Thyroid gland (tissue), 4 donors: ENCODE data around the gene PDZD2. TPM values are rescaled to one million over a fixed set of nuclear protein-coding genes. Genes with fewer than 3 reads are reported as not detected.

ENCODE experiments used
- DNase-seq, 2 donors: peaks; one replicate each; pipeline ENCODE4 v3.0.0-alpha.2; 2019
- H3K27ac ChIP-seq, 3 donors: fragments of 200-600 bp; sonication (generic); 1 replicate in 2 of 3; 2 replicates in 1 of 3; pipeline ENCODE4 v1.5.1; 2016 to 2019; ENCODE audit warnings: mild to moderate bottlenecking in 1 of 3, moderate library complexity in 1 of 3
- H3K27me3 ChIP-seq: fragments of 200-600 bp; sonication (generic); one replicate; pipeline ENCODE4 v1.5.1; 2019
- H3K36me3 ChIP-seq, 2 donors: fragments of 200-600 bp; sonication (generic); one replicate each; pipeline ENCODE4 v1.5.1; 2016 to 2019
- H3K4me1 ChIP-seq, 2 donors: fragments of 200-600 bp; sonication (generic); one replicate each; pipeline ENCODE4 v1.5.1; 2017 to 2019
- H3K4me3 ChIP-seq, 3 donors: fragments of 200-600 bp; sonication (generic); replicated peaks in 1 of 3; 1 replicate in 2 of 3; 2 replicates in 1 of 3; pipeline ENCODE4 v1.5.1; 2016; ENCODE audit warnings: mild to moderate bottlenecking in 1 of 3
- H3K9me3 ChIP-seq: fragments of 200-600 bp; sonication (generic); one replicate; pipeline ENCODE4 v1.5.1; 2017
- CTCF ChIP-seq, 6 experiments: fragments of 200-600 bp in 3 of 6; fragments of 450-650 bp in 3 of 6; sonication (generic) in 3 of 6; IDR thresholded peaks; one replicate each; pipeline ENCODE4 v1.5.1; 2016 to 2019; ENCODE audit warnings: antibody characterized with exemption in 6 of 6, mild to moderate bottlenecking in 2 of 6, inconsistent platforms in 1 of 6, moderate library complexity in 1 of 6
- POLR2A ChIP-seq, 2 donors: fragments of 450-650 bp; IDR thresholded peaks; one replicate each; pipeline ENCODE4 v1.6.1; 2017; ENCODE audit warnings: antibody characterized with exemption in 2 of 2, mild to moderate bottlenecking in 2 of 2, moderate library complexity in 1 of 2
- WGBS, 2 donors: methylation state at CpG; one replicate each; pipeline ENCODE4 v1.1.5; 2017; 5-methylcytosine and 5-hydroxymethylcytosine counted together
- intact Hi-C: fragments of 100-400 bp; cut with DNase I; formaldehyde crosslinking; loops from one replicate; pipeline ENCODE4 v1.15.1; 2023
- total RNA-seq, 4 donors: library from RNA; depleted of rRNA; stranded (reverse); fragments of >200 nt; gene quantifications; one replicate each; pipeline ENCODE4 v1.2.3, GENCODE V29; 2016

The PDZD2 gene
- total RNA-seq, 4 donors from 2014 or later = 1.8 to 4.5 (median 3.9) TPM

DNA sequence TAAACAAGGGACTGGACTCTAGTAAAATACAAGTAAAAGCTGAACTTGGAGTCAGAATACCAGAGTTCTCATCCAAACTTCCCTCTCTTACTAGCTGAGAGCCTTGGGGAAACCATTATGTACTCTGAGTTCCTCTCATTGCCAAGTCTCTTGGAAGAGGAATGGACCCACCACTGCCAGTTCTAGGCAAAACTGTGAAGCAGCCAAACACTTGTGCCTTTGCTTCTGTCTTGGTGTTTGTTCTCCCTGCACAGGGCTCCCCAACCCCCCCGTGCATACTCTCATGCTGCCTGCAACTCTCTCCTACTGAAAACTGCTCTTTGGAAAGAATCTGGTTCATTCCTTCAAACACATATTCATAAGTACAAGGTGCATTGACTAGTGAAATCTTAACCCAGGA lies 102.6 kb downstream of the PDZD2 start:
- H3K27me3 ChIP-seq = no peaks in the 10 kb centered on the region
- intact Hi-C loops = no loop called here
- DNase-seq = peak; percentile 33 to 80
- TF ChIP-seq POLR2A (IDR thresholded peaks at IDR 0.05) (no peak), CTCF (IDR thresholded peaks at IDR 0.05) (no peak)
- WGBS, 2 donors = 33 to 38% methylated on average over 1 of the region's 1 CpG
- no peaks in the 10 kb centered on the region for H3K9me3 ChIP-seq
- no peak overlapping the region for H3K4me3 ChIP-seq
- H3K36me3 ChIP-seq = no peaks in the 10 kb centered on the region
- no peak overlapping the region for H3K27ac ChIP-seq
- H3K4me1 ChIP-seq = no peaks in the 10 kb centered on the region

- Histone ChIP-seq H3K9me3 (no peaks in the 10 kb centered on the region), H3K4me3 (no peak overlapping the region), H3K36me3 (no peaks in the 10 kb centered on the region), H3K27ac (no peak overlapping the region), H3K27me3 (no peaks in the 10 kb centered on the region), H3K4me1 (no peaks in the 10 kb centered on the region)
- intact Hi-C loops = no loop called here
- 88 to 96% methylated on average over 3 of the region's 3 CpGs for WGBS, 2 donors
- DNase-seq = no peak
- no peak for TF ChIP-seq CTCF (IDR thresholded peaks at IDR 0.05)
- TF ChIP-seq POLR2A (IDR thresholded peaks at IDR 0.05) = no peak
Observed at GRCh38 chr5:31743678-31744077, 104.7 kb downstream of the PDZD2 start.

DNA sequence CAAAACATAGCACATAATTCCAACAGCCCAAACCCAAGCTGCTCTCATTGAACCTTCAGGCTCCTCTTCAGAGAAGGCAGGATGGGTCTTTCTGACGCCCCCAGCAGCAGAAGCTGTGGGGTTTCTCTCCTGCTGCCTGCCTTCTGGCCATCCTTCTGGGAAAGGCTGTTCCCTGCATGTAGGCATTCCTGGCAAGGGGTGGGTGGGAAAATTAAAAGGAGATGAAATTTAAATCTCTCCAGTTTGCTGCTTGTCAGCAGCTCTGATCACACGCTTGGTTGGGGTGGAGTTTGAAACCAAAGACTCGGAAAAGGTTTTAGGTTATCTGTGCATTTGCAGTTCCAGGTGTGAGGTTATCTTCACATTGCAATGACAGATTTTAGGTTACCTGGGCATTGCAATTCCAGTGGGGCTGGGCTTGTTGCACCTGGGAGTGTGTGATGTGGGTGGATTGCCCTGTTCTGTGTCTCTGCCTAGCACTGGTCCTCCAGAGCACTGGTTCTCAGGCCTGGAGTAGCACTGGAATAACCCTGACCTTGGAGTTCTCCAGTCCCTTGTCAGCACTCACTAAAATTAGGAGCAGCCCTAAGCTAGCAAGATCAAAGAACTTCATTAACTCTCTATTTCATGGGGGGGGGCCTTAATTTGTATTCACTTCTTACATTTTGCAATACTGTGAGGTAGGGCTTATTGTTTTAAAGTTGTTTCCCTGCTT lies 109.7 kb downstream of the PDZD2 start:
- Histone ChIP-seq H3K27me3 (no peaks in the 10 kb centered on the region), H3K4me3 (no peak overlapping the region), H3K27ac (no peak overlapping the region), H3K4me1 (no peaks in the 10 kb centered on the region), H3K9me3 (no peaks in the 10 kb centered on the region), H3K36me3 (no peaks in the 10 kb centered on the region)
- intact Hi-C loops = no loop called here
- WGBS, 2 donors = 92 to 95% methylated on average over 3 of the region's 3 CpGs
- no peak for TF ChIP-seq CTCF (IDR thresholded peaks at IDR 0.05)
- no peak for TF ChIP-seq POLR2A (IDR thresholded peaks at IDR 0.05)
- no peak for DNase-seq

DNA sequence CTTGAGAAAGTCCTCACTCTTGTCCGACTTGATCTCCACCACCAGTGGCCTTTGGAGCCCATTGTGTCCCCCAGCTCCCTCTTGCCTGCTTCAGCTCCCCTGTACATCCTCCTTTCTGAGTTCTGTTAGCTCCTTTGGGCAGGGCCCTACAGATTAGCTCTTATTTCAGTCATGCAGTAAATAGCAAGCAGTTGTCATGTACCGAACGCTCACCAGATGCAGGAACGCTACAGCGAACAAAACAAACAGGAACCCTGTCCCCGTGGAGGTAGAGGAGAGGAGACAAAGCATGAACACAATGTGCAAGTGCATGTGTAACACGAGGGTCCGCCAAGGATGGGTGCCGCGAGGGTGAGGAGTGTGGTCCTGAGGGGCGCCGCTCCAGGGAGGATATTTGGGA lies 111.3 kb downstream of the PDZD2 start:
- 78 to 92% methylated on average over 12 of the region's 12 CpGs for WGBS, 2 donors
- no peaks in the 10 kb centered on the region for H3K9me3 ChIP-seq
- intact Hi-C loops = no loop called here
- H3K27ac ChIP-seq = no peak overlapping the region
- DNase-seq = no peak
- no peak overlapping the region for H3K4me3 ChIP-seq
- peaks cover 0 to 1% of the 10 kb centered on the region in 2 donors for H3K4me1 ChIP-seq
- no peaks in the 10 kb centered on the region for H3K36me3 ChIP-seq
- no peaks in the 10 kb centered on the region for H3K27me3 ChIP-seq
- TF ChIP-seq POLR2A (IDR thresholded peaks at IDR 0.05) = no peak
- no peak for TF ChIP-seq CTCF (IDR thresholded peaks at IDR 0.05)

DNA sequence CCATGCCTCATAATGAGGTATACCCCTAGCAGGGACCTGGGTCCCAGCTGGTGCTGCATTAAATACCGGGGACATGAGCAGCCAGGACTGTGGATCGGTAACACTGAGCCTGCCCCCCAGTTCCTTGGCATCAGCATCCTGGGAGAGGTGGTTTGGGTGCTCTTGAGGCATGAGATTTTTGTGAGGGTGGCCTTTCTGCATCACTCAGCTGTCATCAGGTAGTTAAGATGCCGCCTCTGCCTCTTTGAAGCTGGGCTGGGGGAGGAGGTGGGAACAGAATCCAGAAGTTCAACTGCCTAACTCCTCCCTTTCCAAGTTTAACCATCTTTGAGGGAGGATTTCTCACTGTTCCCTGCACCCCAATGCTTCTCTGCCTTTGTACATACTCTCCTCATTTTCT lies 112.7 kb downstream of the PDZD2 start:
- no peak overlapping the region for H3K27ac ChIP-seq
- no peaks in the 10 kb centered on the region for H3K36me3 ChIP-seq
- no peaks in the 10 kb centered on the region for H3K9me3 ChIP-seq
- intact Hi-C loops = no loop called here
- no peak overlapping the region for H3K4me3 ChIP-seq
- H3K4me1 ChIP-seq = peaks cover 0 to 4% of the 10 kb centered on the region in 2 donors
- no peak for DNase-seq
- no peaks in the 10 kb centered on the region for H3K27me3 ChIP-seq
- TF ChIP-seq CTCF (IDR thresholded peaks at IDR 0.05) (no peak), POLR2A (IDR thresholded peaks at IDR 0.05) (no peak)
- 56 to 90% methylated on average over 2 to 3 of the region's 3 CpGs for WGBS, 2 donors
